ENCODE measurements around the gene F2RL3.
A peak's percentile ranks its signal among the peaks of the same experiment; 100 is the strongest.
"Not testable (repeated sequence)": the region's sequence is repeated elsewhere in the genome, so short reads cannot be mapped to it uniquely, and the experiment has no call there.

F2RL3 gene

DNA sequence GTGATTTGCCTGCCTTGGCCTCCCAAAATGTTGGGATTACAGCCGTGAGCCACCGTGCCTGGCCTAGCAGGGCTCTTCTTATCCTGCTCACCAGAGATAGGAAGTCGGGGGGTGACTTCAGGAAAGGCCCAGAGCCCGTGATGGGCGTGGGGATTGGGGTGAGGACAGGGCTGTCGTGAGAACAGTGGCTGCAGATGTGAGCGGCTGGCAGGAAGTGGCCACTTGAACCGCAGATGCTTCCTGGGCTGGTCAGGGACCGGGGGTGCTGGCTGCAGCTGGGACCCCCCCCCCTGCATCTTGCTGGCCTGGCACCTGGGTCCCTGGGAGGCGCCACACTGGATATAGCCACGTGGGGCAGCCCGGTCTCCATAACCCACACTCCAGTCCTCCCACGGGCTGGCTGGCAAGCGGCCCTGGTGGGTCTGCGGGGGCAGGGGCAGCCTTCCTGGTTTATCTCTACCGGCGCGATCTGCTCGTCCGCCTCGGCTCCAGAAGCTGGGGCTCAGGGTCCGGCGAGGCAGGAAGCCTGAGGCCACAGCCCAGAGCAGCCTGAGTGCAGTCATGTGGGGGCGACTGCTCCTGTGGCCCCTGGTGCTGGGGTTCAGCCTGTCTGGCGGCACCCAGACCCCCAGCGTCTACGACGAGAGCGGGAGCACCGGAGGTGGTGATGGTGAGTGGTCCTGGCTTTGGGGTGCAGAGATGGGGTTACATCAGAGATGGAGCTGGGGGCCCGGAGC, at the start of gene F2RL3:
F2RL3 (plus strand) TSS at position 371 of the 737 bp plus-strand sequence; CDS start at position 562, 191 bp downstream.
- peak; percentile 71 for DNase-seq

DNA sequence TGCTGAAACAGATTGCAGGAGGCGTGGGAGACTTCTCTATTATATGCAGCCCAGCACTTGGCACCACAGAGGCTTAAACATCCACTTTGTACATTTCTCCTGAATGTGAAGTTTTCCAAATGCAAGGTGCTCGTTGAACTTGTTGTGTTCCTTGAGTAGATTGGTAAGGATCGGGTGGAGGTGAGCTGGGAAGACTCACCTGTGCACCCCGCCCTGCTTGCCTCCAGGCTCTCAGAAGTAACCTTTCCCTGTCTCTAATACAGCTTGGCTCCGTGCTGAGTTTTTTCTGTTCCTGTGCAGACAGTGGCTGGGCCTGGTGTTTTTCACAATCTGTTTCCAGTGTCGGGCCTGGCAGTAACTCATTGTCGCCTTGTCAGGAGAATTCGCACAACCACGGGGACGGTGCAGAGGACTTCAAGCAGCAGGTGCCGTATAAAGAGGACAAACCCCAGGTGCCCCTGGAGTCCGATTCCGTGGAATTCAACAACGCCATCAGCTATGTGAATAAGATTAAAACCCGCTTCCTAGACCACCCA, 47.3 kb upstream of the F2RL3 start:
- DNase-seq: no peak

DNA sequence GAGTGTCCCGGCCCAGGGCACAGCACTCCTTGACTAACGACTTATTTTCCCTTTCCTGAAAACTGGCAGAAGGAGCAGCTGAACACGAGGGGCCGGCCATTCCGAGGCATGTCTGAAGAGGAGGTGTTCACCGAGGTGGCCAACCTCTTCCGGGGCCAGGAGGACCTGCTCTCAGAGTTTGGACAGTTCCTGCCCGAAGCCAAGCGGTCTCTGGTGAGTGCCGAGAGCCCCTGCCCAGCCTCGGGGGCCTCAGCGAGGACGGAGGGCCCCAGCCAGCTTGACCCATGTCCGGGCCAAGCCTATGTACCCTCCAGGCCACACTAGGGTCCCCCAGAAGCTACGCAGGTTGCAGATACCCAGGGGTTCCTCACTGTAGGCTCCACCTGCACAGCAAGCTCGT, 41.9 kb upstream of the F2RL3 start:
- no peak for DNase-seq

DNA sequence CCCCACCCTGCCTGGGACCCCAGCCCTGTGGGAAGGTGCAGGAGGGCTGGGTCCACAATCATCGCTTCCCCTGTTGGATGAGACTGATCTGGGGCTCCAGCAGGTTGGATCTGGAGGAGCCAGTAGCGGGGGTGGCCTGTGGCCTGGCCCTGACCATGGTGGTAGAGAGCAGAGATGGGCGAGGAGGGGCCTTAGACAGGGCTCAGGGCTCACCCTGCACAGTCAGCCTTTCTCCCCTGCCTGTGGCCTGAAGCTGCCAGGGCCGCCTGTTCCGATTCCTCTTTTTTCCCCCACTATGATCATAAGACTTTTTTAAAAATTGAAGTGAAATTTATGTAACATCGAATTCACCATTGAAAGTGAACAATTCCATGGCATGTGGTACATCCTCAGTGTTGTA, 41.4 kb upstream of the F2RL3 start:
- no peak for DNase-seq

DNA sequence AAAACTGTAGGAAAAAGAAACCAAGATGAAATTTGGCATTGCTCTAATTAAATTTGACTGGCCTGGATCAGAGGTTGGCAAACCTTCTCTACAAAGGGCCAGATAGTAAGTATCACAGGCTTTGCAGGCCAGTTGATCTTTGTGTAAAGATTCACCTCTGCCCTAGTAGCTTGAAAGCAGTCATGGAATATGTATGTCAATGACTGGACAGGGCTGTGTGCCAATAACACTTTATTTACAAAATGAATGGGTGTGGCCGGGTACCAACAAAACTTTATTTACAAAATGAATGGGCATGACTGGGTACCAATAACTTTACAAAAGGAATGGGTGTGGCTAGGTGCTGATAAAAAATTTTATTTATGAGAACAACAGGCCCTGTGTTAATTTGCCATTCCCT, 39.6 kb upstream of the F2RL3 start:
- DNase-seq: no peak

DNA sequence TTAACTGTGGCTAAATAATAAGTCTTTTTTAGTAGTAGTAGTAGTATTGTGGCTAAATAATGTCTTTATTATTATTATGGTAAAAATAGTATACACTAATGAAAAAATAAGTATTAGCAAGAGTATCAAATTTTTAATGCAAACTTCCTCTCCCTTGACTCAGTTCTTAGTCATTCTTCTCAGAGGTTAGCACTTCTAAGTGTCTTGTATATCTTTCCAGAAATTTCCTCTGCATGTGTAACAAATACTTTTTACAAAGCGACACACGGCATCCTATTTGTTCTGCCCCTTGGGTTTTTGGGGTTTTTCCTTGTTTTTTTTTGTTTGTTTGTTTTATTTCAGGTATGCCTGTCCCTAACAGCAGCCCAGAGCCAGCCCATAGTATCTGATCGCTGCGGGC, 38.7 kb upstream of the F2RL3 start:
- no peak for DNase-seq

DNA sequence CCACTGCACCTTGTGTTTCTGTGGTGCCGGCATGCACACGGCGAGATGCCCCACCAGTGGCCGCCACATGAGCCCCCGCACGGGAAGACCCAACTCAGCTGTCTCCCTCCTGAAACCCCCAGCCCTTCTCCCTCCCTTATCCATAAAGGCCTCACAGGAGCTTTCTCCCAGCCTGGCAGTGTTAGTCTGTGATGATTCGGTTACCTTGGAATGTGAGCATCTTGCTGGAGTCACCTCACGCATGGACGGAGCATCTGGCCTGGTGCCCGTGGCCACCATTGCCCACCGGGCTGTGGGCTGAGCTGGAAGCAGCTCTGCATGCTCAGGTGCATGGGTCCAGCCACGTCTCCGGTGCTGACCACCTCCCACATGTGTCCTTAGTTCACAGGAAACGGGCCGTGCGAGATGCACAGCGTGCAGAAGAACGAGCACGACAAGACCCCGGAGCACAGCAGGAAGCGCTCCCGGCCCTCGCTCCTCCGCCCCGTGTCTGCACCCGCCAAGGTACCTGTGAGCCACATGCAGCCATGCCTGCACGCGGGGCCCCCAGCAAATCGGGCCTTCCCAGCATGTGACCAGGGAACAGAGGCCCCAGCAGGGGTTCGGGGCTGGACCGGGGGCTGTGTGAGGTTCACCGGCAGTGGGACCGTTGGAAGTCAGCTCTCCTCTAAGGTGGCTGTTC, 37.6 kb upstream of the F2RL3 start:
- no peak for DNase-seq

DNA sequence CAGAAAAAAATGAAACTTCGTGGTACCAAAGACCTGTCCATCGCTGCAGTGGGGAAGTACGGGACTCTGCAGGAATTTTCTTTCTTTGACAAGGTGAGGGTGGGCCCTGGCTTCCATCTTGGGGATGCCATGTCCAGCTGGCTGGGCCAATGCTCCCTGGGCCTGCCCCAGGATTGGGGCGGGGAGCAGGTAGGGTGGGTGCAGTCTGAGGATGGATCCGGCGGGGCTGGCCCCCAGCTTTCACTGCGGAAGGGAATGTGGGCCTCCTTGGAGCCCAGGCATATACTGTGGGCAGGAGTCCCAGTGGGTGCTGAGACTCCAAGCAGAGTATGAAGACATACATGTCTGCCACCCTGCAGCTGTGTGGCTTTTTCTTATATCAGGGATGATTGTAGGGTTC, 35.7 kb upstream of the F2RL3 start:
- DNase-seq: no peak

DNA sequence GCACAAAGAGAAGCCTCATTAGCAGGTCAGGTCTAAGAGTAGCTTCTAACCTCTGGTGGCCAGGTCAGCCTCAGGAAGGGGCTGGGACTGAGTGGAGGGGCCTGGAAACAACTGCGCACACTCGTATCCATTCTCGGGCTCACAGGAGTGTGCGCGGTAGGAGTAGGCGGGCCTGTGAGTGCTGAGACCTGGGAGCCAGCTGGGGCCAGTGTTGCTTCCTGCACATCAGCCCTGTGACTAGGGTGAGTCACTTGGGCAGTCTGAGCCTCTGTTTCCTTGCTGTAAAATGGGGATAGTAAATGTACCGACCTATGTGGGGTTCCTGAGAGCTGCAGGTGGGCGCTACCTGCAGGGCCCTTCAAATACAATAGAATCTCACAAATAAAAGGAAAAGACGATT, 32.7 kb upstream of the F2RL3 start:
- DNase-seq: no peak

DNA sequence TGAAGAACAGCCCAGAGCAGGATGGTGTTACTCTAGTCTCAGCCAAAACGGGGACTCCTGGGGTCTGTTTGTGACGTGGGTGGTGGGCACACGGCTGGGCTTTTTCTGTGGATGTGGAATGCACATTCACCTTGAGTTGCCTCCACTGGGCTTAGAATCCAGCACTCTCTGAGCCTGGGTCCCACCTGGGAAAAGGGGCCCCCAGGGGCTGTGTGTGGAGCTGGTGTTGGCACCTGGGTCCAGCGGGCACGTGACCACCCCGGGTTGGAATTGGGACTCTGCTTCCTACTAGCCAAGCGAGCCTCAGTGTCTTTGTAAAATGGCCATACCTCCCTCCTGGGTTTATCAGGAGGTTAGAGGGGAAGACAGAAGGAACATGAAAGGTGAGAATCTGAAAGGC, 29.2 kb upstream of the F2RL3 start:
- DNase-seq: no peak

DNA sequence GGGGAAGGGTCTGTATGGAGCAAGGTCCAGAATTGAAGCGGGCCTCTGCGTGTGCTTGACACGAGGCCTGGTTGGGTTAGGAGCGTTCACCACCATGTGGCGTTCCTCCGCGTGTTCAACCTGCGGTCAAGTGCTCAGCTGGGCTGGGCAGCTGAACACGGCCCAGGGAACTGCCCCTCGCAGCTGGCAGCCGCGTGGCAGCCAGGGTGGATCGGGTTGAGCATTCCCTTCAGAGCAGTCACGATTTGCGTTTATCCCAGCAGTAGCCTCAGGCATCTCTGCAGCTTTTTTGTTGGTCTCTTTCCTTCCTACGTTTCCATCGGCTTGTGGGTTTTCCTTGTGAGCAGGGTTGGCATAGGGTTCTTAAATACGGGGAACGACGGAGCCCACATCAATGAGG, 28.7 kb upstream of the F2RL3 start:
- no peak for DNase-seq

DNA sequence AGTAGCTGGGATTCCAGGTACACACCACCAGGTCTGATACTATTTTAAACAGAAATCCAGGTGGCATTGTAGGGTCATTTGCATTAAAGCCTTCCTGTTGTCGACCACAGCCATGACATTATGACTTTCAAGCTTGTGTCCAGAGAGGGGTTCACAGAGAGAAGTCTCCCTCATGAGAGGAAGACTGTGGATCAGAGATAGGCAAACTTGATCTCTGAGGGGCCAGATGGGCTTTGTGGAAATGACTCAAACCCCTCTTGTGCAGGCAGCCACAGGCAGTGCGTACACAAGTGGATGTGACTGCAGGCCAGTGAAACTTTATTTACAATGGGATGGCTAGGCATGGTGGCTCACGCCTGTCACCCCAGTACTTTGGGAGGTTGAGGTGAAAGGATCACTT, 27.8 kb upstream of the F2RL3 start:
- no peak for DNase-seq

DNA sequence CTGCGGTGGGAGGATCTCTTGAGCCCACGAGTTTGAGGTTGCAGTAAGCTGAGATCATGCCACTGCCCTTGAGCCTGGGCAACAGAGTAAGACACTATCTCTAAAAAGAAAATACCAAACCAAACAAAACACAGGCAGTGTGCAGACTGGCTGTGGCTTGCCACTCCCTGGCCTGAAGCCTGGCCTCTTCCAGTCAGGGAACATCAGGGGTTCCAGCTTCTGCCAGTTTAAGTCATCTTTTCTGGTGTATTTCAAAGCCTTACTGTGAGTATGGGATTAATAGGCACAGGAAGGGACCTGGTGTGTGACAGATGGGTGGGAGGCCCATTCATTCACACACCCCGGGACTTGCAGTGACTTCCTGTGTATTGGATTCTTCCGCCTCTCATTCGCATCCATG, 27.0 kb upstream of the F2RL3 start:
- DNase-seq: no peak

DNA sequence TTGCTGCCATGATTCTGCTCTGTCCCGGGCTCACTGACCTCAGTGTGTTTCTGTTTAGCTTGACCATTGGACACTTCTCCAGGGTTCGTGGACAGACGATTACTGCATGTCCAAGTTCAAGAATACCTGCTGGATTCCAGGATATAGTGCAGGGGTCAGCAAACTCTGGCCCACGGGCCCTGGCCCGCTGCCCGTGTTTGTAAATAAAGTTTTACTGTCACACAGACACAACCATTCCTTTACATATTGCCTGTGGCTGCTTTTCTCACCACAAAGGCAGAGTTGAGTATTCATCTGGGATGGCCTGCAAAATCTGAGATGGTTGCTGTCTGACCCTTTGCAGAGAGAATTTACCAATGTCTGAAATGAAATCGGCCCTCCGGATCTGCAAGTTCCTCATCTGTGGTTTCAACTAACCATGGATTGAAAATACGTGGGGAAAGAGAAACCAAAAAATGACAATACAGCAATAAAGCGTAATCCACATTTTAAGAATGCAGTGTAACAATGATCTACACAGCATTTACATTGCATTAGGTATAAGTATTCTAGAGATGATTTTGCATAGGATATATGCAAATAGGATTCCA, 25.9 kb upstream of the F2RL3 start:
- no peak for DNase-seq

DNA sequence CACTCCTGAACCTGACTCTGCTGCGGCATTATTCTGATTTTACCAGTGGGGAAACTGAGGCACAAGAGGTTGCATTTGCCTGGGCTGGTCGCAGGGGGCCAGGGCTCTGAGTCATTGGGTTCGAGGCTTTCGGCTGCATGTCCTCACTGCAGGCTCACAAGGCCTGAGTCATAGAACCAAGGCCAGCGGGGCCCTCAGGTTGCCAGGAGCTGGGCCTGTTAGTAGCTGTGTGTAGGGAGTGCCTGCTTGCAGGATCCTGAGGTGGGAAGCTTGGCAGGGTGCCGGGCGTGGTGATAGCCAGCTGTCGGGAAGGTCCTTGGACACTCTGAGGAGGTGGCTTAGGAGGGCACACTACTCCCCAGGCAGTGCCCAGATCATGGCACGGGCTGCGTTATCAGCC, 21.6 kb upstream of the F2RL3 start:
- no peak for DNase-seq

DNA sequence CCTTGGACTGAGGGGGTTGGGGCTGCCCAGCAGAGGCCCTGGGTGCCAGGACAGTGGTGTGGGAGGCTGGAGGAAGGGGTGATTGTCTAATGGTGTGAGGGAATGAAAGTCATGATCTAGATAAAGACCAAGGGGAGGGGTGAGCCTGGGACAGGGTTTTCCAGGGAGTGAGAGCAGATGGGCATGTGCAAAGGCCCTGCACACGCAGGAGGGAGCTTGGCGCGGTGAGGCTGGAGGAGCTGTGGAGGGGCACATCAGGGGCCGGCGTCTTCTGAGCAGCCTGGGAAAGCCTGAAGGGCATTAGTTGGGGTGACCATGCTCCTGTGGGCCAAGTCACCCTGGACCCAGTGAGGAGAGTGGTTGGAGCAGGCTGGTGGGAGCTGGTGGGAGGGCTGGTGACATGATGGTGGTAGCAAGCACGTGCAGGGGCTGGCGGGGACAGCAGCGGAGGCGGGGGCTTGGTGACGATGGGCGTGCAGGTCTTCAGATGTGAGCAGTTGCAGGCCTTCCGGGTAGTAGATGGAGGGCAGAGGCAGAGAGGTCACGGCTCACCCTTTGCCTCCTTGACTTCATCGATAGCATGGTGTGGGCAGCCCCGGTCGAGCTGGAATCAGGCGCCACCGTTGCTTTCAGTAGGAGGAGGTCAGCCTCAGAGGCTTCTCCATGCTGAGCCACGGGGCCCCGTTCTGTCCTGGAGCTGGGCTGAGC, 20.2 kb upstream of the F2RL3 start:
- DNase-seq: no peak

DNA sequence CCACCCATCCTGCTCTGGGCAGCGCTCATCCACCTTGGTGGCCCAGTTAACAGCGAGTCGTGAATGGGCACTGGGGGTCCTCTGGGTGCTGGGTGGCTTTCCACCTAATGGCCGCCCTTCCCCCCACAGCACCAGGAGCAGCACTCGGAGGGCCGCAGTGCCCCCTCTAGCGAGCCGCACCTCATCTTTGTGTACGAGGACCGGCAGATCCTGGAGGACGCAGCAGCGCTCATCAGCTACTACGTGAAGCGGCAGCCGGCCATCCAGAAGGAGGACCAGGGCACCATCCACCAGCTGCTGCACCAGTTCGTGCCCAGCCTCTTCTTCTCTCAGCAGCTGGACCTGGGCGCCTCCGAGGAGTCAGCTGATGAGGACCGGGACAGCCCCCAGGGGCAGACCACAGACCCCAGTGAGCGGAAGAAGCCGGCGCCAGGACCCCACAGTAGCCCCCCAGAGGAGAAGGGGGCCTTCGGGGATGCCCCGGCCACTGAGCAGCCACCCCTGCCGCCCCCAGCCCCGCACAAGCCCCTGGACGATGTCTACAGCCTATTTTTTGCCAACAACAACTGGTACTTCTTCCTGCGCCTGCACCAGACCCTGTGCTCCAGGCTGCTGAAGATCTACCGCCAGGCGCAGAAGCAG, 19.3 kb upstream of the F2RL3 start:
- DNase-seq: no peak

DNA sequence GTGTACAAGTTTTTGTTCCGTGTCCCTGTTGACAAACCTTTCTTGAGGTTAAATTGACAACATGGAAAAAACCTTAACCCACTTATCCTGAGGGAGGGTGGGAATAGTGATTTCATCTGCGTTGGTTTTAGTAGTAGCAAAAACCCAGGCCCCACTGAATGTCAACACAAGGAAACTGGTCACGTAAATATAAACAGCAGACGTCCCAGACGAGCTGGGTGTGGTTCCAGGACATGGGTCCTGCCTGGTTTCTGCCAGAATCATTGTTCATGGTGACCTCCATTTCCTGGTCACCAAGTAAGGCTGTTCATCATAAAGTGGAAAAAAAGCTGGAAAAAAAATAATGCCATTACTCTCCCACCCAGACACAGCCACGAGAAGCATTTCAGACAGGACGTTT, 16.9 kb upstream of the F2RL3 start:
- DNase-seq: no peak

DNA sequence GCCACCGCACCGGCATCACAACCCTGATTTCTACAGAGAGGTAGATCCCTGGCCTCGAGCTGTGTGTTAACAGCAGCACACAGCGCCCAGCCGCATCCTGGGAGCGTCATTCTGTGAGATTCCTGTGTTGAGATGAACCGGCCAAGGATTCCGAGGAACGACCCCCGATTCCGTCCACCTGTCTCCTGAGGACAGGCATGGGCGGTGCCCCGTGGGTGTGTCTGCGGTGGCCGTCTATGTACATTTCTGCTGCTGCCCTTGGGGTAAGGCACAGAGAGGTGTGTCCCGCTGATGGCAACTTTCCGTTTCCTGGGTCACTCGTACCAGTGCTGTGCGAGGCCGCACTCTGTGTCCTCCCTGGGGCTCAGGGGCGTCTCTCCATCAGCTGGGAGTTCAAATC, 16.1 kb upstream of the F2RL3 start:
- no peak for DNase-seq

DNA sequence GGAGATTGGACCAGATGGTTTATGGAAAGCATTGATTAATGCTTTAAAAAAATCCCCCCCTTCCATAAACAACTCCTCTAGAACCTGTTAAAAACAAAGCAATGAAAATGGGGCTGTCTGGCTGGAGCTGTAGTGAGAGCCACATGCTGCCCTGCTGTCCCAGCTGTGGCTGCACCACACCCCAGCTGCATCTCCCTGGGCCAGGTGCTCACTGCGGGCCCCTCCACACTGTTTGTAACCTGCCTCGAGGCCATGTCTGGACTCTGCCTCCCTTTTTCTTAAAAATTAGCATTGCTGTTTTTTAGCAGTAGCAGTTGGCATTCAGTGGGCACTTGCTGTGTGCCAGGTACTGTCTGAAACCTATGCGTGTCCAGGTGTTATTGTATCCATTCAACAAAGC, 15.2 kb upstream of the F2RL3 start:
- no peak for DNase-seq

DNA sequence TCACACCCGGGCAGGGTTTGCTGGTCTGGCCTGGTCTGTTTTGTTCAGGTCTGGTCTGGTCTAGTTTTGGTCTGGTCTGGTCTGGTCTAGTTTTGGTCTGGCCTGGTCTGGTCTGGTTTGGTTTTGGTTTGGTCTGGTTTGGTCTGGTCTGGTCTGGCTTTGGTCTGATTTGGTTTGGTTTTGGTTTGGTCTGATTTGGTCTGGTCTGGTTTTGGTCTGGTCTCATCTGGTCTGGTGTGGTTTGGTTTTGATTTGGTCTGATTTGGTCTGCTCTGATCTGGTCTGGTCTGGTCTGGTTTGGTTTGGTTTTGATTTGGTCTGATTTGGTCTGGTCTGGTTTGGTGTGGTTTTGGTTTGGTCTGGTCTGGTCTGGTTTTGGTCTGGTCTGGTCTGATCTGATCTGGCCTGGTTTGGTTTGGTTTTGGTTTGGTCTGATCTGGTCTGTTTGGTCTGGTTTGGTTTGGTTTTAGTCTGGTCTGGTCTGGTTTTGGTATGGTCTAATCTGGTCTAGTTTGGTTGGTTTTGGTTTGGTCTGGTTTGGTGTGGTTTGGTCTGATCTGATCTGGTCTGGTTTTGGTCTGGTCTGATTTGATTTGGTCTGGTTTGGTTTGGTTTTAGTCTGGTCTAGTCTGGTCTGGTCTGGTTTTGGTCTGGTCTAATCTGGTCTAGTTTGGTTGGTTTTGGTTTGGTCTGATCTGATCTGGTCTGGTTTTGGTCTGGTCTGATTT, 14.4 kb upstream of the F2RL3 start:
- no peak for DNase-seq

DNA sequence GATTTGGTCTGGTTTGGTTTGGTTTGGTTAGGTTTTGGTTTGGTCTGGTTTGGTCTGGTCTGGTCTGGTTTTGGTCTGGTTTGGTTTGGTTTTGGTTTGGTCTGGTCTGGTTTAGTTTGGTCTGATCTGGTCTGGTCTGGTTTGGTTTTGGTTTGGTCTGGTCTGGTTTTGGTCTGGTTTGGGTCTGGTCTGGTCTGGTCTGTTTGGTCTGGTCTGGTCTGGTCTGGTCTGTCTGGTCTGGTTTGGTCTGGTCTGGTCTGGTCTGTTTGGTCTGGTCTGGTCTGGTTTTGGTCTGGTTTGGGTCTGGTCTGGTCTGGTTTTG, 13.9 kb upstream of the F2RL3 start:
- not testable (repeated sequence) for DNase-seq

Measured in femur (tissue), 1 donor.